GM21529 (cell line): Measurements from ENCODE around the gene TPRG1.

ENCODE experiments used
- ATAC-seq: cut with Tn5 transposase; IDR thresholded peaks from one replicate; pipeline ENCODE4 v1.9.1; 2021; ENCODE audit not compliant: unreplicated experiment

Gene TPRG1

GRCh38 chr3:189227249-189227648, 55.5 kb downstream of the TPRG1 start:
- no peak for ATAC-seq

- peak; percentile 68 for ATAC-seq
These were observed 57.5 kb downstream of the TPRG1 start for GRCh38 chr3:189229196-189229828.

- ATAC-seq: no peak
These were observed 61.0 kb downstream of the TPRG1 start for GRCh38 chr3:189232790-189233189.

- no peak for ATAC-seq
These were observed 61.6 kb downstream of the TPRG1 start for GRCh38 chr3:189233225-189233858.

- ATAC-seq: no peak
These were observed 63.4 kb downstream of the TPRG1 start for GRCh38 chr3:189235214-189235613.

- ATAC-seq: no peak
These were observed 64.6 kb downstream of the TPRG1 start for GRCh38 chr3:189236352-189236751.

GRCh38 chr3:189237526-189237925, 65.8 kb downstream of the TPRG1 start:
- no peak for ATAC-seq

GRCh38 chr3:189238071-189238470, 66.3 kb downstream of the TPRG1 start:
- ATAC-seq: no peak

GRCh38 chr3:189239616-189240015, 67.8 kb downstream of the TPRG1 start:
- ATAC-seq: no peak

GRCh38 chr3:189249987-189250386, 78.2 kb downstream of the TPRG1 start:
- ATAC-seq: no peak

GRCh38 chr3:189258261-189258660, 86.5 kb downstream of the TPRG1 start:
- no peak for ATAC-seq

- ATAC-seq: no peak
These were observed 89.1 kb downstream of the TPRG1 start for GRCh38 chr3:189260556-189261493.

- ATAC-seq: no peak
These were observed 91.0 kb downstream of the TPRG1 start for GRCh38 chr3:189262746-189263145.

- ATAC-seq: no peak
These were observed 96.3 kb downstream of the TPRG1 start for GRCh38 chr3:189267981-189268613.

GRCh38 chr3:189269365-189269764, 97.6 kb downstream of the TPRG1 start:
- no peak for ATAC-seq

GRCh38 chr3:189270248-189270832, 98.6 kb downstream of the TPRG1 start:
- peak; percentile 78 for ATAC-seq

GRCh38 chr3:189272500-189273119, 100.8 kb downstream of the TPRG1 start:
- no peak for ATAC-seq

- no peak for ATAC-seq
These were observed 102.0 kb downstream of the TPRG1 start for GRCh38 chr3:189273736-189274135.

GRCh38 chr3:189275182-189275581, 103.4 kb downstream of the TPRG1 start:
- no peak for ATAC-seq

- ATAC-seq: no peak
These were observed 104.1 kb downstream of the TPRG1 start for GRCh38 chr3:189275852-189276251.
